ENCODE measurements around the gene UBE2R2.

UBE2R2 gene

DNA sequence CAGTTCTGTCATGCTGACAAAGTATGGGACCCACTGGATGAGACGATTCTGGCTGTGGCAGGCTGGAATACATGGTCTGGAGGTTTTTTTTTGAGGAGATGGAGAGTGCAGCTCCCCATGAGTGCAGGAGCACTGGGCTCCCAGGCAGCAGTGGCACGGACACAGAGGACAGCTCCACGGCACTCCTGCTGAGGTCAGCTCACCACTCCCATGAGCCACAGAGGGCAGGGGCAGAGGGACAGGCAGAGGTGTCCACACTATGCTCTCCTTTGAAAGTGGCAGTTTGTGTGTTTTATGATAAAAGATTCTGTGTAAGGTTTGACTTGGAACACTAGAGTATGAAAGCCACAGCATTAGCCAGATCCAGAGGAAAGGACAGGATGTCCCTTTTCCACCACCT, 114.4 kb downstream of the UBE2R2 start (continued):
- TF ChIP-seq ZNF548 (tag by site-specific recombination; IDR thresholded peaks at IDR 0.05): no peak

DNA sequence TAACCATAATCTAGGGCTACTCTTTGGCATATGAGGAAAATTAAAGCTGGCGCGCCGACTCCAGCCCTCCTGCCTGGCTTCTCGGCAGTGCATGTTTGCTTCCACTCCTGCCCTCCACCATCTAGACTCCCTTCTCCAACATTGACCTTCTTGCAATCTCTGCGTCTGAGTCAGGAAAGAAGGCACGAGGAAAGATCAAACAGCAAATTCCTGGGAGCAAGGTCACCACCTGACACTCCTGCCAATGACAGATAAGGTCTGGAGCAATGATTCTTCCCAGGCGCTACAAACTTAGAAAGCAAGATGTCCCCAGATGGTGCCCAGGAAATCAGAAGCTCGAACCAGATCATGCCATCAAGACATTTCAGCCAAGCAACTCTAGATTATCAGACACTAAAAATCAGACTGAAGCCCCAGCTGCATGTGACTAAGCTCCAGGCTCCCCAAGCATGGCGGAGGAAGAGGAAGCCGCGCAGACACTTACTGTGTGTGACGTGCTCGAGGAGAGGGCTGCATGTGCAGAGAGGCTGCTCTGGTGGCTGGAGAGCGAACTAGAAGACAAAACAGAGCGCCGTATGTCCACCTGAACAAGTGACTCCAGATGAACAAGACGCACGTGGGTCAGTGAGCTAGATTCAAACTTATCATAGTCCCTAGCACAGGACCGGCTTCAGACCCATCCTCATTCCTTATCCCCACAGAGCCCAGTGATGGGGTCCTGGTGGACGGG, 115.3 kb downstream of the UBE2R2 start:
- POLR2A ChIA-PET: no interaction called here
- no peak overlapping the region for H3K27ac ChIP-seq (ENCODE audit: extremely low read depth, low read depth, low read length)
- no peaks in the 10 kb centered on the region for H3K4me1 ChIP-seq (ENCODE audit: control insufficient read depth, insufficient read depth, low read length)
- CTCF ChIA-PET: interaction anchor here (0.6 to 2.1 kb wide), 5 partner anchors 7 to 1406 kb away, joined by 3 to 11 read pairs (median 3); no protein-coding TSS in a partner anchor
- H3K9me3 ChIP-seq (ENCODE audit: control insufficient read depth, insufficient read depth, low read depth, low read length): no peaks in the 10 kb centered on the region
- no peak overlapping the region for H3K4me3 ChIP-seq (ENCODE audit: low read depth, low read length)
- TF ChIP-seq ZNF121 (tag by site-specific recombination; IDR thresholded peaks at IDR 0.05): no peak
- TF ChIP-seq ZNF391 (tag by site-specific recombination; IDR thresholded peaks at IDR 0.05; ENCODE audit: borderline replicate concordance, low read depth): no peak
- no peak for TF ChIP-seq ZNF366 (tag by site-specific recombination; conservative IDR thresholded peaks at IDR 0.05)
- TF ChIP-seq ZNF114 (tag by site-specific recombination; IDR thresholded peaks at IDR 0.05): no peak
- TF ChIP-seq ZNF274 (IDR thresholded peaks at IDR 0.05; ENCODE audit: low read length): no peak
- no peak for TF ChIP-seq ZNF274 (tag by site-specific recombination; IDR thresholded peaks at IDR 0.05; ENCODE audit: borderline replicate concordance)
- no peak for TF ChIP-seq YY2 (tag by site-specific recombination; IDR thresholded peaks at IDR 0.05)
- no peak for TF ChIP-seq MEIS1 (CRISPR knock-in tag; IDR thresholded peaks at IDR 0.05; ENCODE audit: borderline replicate concordance)
- no peak for TF ChIP-seq ZSCAN16 (tag by site-specific recombination; IDR thresholded peaks at IDR 0.05)
- TF ChIP-seq ZNF214 (tag by site-specific recombination; IDR thresholded peaks at IDR 0.05; ENCODE audit: borderline replicate concordance): no peak
- TF ChIP-seq ZBTB17 (tag by site-specific recombination; IDR thresholded peaks at IDR 0.05): no peak
- peaks cover 4 to 90% of the 10 kb centered on the region in 2 experiments; a peak in 2 of 3 replicates for H3K36me3 ChIP-seq (ENCODE audit: control insufficient read depth in 2 of 2, insufficient read depth in 1 of 2, low read length in 2 of 2)

DNA sequence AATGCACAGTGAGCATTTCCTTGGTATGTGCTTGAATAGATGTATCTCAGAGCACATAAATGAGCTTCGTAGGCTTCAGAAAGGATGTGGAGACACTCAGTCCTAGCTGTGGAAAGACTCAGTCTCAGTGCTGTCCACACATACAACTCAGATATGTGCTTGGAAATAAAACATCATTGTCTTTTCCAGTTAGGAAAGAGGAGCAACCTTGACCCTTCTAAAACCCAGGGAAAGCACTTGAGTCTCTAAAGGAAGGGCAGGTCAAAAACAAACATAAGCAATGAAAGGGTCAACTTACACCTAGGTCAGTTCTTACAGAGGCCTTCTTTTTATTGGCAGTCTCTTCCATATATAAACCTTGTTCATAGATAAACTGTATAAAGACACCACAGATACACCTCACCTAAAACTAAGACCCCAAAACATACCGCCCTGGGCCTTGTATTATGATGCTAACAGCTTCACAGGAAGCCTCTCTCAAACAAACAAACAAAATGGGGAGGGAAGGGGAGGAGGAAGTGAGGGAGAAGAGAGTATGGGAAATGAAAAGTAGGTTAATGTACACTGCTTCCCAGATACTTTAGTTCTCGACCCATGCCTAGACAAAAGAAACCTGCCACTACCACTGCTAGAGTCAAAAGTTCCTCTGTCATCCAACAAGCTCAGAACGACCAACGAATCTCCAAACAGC, 117.4 kb downstream of the UBE2R2 start:
- CTCF ChIA-PET: interaction anchor here (0.6 to 2.1 kb wide), 4 partner anchors 10 to 183 kb away, joined by 3 to 11 read pairs (median 4); no protein-coding TSS in a partner anchor

DNA sequence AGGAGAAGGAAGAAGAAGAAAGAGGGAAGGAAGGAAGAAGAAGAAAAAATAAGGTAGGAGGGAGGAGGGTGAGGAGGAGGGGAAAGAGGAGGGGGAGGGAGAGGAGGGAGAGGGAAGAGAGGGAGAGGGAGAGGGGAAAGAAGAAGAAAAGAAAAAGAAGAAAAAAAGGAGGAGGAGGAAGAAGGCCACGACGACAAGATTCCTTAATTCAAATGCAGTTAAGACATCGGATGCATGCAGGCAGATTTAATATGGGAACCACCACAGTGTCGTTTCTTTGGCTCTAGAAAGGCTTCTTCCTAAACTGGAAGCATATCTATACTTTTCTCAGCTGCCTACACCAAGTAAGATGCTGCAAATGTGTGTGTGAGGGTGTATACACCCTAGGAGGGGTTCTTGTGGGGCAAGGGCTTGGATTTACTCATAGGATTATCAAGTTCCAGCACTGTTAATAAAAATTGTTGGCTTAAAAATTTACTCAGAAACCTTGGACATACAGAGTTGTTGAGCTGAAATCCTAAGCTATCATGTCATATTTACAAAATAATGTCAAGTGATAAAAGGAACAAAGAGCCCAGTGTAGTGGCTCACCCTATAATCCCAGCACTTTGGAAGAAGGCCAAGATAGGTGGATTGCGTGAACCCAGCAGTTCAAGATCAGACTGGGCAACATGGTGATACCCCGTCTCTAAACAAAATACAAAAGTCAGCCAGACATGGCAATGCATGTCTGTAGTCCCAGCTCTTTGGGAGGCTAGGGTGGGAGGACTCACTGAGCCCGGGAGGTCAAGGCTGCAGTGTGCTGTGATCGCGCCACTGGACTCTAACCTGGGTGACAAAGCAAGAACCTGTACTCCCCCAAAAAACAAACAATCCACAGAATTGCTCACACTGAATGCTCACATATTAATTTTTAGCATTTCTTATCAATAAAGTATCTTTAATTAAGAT, 123.2 kb downstream of the UBE2R2 start:
- Histone ChIP-seq H3K4me1 (ENCODE audit: control insufficient read depth, insufficient read depth, low read length) (no peaks in the 10 kb centered on the region), H3K4me3 (ENCODE audit: low read depth, low read length) (no peak overlapping the region), H3K9me3 (ENCODE audit: control insufficient read depth, insufficient read depth, low read depth, low read length) (no peaks in the 10 kb centered on the region), H3K27ac (ENCODE audit: extremely low read depth, low read depth, low read length) (no peak overlapping the region), H3K36me3 (ENCODE audit: control insufficient read depth in 2 of 2, insufficient read depth in 1 of 2, low read length in 2 of 2) (peaks cover 22 to 81% of the 10 kb centered on the region in 2 experiments; a peak in 2 of 3 replicates)
- TF ChIP-seq KLF1 (tag by site-specific recombination; IDR thresholded peaks at IDR 0.05) (no peak), SP2 (tag by site-specific recombination; IDR thresholded peaks at IDR 0.05) (no peak), WT1 (tag by site-specific recombination; IDR thresholded peaks at IDR 0.05) (no peak), ZNF366 (tag by site-specific recombination; conservative IDR thresholded peaks at IDR 0.05) (no peak), MYNN (tag by site-specific recombination; IDR thresholded peaks at IDR 0.05; ENCODE audit: borderline replicate concordance) (no peak), ZNF561 (tag by site-specific recombination; IDR thresholded peaks at IDR 0.05; ENCODE audit: borderline replicate concordance) (no peak), ZNF777 (tag by site-specific recombination; IDR thresholded peaks at IDR 0.05; ENCODE audit: borderline replicate concordance) (no peak), ZNF560 (tag by site-specific recombination; IDR thresholded peaks at IDR 0.05; ENCODE audit: borderline replicate concordance) (no peak), ZNF544 (tag by site-specific recombination; IDR thresholded peaks at IDR 0.05) (no peak)
- TF ChIP-seq, protein P1, sequence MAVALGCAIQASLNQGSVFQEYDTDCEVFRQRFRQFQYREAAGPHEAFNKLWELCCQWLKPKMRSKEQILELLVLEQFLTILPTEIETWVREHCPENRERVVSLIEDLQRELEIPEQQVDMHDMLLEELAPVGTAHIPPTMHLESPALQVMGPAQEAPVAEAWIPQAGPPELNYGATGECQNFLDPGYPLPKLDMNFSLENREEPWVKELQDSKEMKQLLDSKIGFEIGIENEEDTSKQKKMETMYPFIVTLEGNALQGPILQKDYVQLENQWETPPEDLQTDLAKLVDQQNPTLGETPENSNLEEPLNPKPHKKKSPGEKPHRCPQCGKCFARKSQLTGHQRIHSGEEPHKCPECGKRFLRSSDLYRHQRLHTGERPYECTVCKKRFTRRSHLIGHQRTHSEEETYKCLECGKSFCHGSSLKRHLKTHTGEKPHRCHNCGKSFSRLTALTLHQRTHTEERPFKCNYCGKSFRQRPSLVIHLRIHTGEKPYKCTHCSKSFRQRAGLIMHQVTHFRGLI (tag by site-specific recombination; IDR thresholded peaks at IDR 0.05): no peak
- ChIA-PET CTCF (interaction anchor here (0.8 kb wide), 1 partner anchor 15 kb away, joined by 4 read pairs; no protein-coding TSS in a partner anchor), POLR2A (no interaction called here)

More for the DNA sequence above, 117.4 kb downstream of the UBE2R2 start:
- H3K4me3 ChIP-seq (ENCODE audit: low read depth, low read length): no peak overlapping the region
- TF ChIP-seq ZNF394 (tag by site-specific recombination; IDR thresholded peaks at IDR 0.05; ENCODE audit: borderline replicate concordance) (no peak), GLIS1 (tag by site-specific recombination; IDR thresholded peaks at IDR 0.05) (no peak)
- POLR2A ChIA-PET: no interaction called here
- H3K4me1 ChIP-seq (ENCODE audit: control insufficient read depth, insufficient read depth, low read length): no peaks in the 10 kb centered on the region
- no peak overlapping the region for H3K27ac ChIP-seq (ENCODE audit: extremely low read depth, low read depth, low read length)
- H3K9me3 ChIP-seq (ENCODE audit: control insufficient read depth, insufficient read depth, low read depth, low read length): no peaks in the 10 kb centered on the region
- H3K36me3 ChIP-seq (ENCODE audit: control insufficient read depth in 2 of 2, insufficient read depth in 1 of 2, low read length in 2 of 2): peaks cover 12 to 82% of the 10 kb centered on the region in 2 experiments; a peak in 2 of 3 replicates
